ENCODE results near the gene SLC27A1. TPM values are rescaled to one million over a fixed set of nuclear protein-coding genes. Genes with fewer than 3 reads are reported as not detected.
"Not testable (repeated sequence)": the region's sequence is repeated elsewhere in the genome, so short reads cannot be mapped to it uniquely, and the experiment has no call there.

Gene SLC27A1
- total and polyA plus RNA-seq, 7 experiments from 2014 or later: 3.1 to 15.1 (median 10.5) TPM

- H3K9me3 ChIP-seq (ENCODE audit: control insufficient read depth in 2 of 3, low read length in 3 of 3): no peaks in the 10 kb centered on the region
- Mint-ChIP-seq H3K4me1 (peaks cover 18 to 31% (median 24%) of the 10 kb centered on the region in 7 donors), H3K27ac (no peak overlapping the region), H3K4me3 (no peak overlapping the region), H3K9me3 (no peaks in the 10 kb centered on the region), H3K27me3 (no peaks in the 10 kb centered on the region), H3K36me3 (peaks cover 0 to 16% (median 5%) of the 10 kb centered on the region in 5 donors)
- no peak overlapping the region for H3K27ac ChIP-seq (ENCODE audit: low read depth, low read length)
- CTCF ChIA-PET: interaction anchor here (0.5 to 0.8 kb wide), 3 partner anchors 12 to 692 kb away, joined by 3 to 4 read pairs (median 4); no protein-coding TSS in a partner anchor
- no peaks in the 10 kb centered on the region for H3K27me3 ChIP-seq (ENCODE audit: control insufficient read depth in 2 of 2, insufficient read depth in 2 of 2, low read length in 2 of 2)
- ATAC-seq (no peak), DNase-seq (no peak)
- POLR2A ChIA-PET: interaction anchor here (0.8 kb wide), 1 partner anchor 219 kb away, joined by 3 read pairs; no protein-coding TSS in a partner anchor
- H3K4me1 ChIP-seq (ENCODE audit: control insufficient read depth in 2 of 2, insufficient read depth in 2 of 2, low read length in 2 of 2): peaks cover 0 to 13% of the 10 kb centered on the region in 2 donors
- H3K36me3 ChIP-seq (ENCODE audit: control insufficient read depth in 2 of 3, insufficient read depth in 3 of 3, low read length in 3 of 3): peaks cover 0 to 17% (median 0%) of the 10 kb centered on the region in 3 experiments
- H3K4me3 ChIP-seq (ENCODE audit: low read length): no peak overlapping the region
- intact Hi-C loops (cut with micrococcal nuclease): no loop called here
Observed at GRCh38 chr19:17506745-17507144, 36.4 kb downstream of the SLC27A1 start.

- H3K27ac ChIP-seq (ENCODE audit: low read depth, low read length); intact Hi-C loops (cut with micrococcal nuclease); DNase-seq; H3K4me3 ChIP-seq (ENCODE audit: low read length); H3K9me3 ChIP-seq (ENCODE audit: control insufficient read depth in 2 of 3, low read length in 3 of 3); ATAC-seq; H3K4me3 Mint-ChIP-seq; H3K27me3 Mint-ChIP-seq; H3K9me3 Mint-ChIP-seq; CTCF ChIA-PET; H3K27me3 ChIP-seq (ENCODE audit: control insufficient read depth in 2 of 2, insufficient read depth in 2 of 2, low read length in 2 of 2): not testable (repeated sequence)
- peaks cover 0 to 20% of the 10 kb centered on the region in 2 donors for H3K4me1 ChIP-seq (ENCODE audit: control insufficient read depth in 2 of 2, insufficient read depth in 2 of 2, low read length in 2 of 2)
- POLR2A ChIA-PET: interaction anchor here (0.7 to 0.9 kb wide), 2 partner anchors 12 to 34 kb away, joined by 3 read pairs; no protein-coding TSS in a partner anchor
- H3K27ac Mint-ChIP-seq: peak overlapping the region in 2 of 9 donors; percentile 5 to 36
- peaks cover 25 to 39% (median 35%) of the 10 kb centered on the region in 7 donors for H3K4me1 Mint-ChIP-seq
- H3K36me3 Mint-ChIP-seq: peaks cover 0 to 20% (median 0%) of the 10 kb centered on the region in 5 donors
- peaks cover 0 to 17% (median 0%) of the 10 kb centered on the region in 3 experiments for H3K36me3 ChIP-seq (ENCODE audit: control insufficient read depth in 2 of 3, insufficient read depth in 3 of 3, low read length in 3 of 3)
Observed at GRCh38 chr19:17508558-17508933, 38.2 kb downstream of the SLC27A1 start.

DNA sequence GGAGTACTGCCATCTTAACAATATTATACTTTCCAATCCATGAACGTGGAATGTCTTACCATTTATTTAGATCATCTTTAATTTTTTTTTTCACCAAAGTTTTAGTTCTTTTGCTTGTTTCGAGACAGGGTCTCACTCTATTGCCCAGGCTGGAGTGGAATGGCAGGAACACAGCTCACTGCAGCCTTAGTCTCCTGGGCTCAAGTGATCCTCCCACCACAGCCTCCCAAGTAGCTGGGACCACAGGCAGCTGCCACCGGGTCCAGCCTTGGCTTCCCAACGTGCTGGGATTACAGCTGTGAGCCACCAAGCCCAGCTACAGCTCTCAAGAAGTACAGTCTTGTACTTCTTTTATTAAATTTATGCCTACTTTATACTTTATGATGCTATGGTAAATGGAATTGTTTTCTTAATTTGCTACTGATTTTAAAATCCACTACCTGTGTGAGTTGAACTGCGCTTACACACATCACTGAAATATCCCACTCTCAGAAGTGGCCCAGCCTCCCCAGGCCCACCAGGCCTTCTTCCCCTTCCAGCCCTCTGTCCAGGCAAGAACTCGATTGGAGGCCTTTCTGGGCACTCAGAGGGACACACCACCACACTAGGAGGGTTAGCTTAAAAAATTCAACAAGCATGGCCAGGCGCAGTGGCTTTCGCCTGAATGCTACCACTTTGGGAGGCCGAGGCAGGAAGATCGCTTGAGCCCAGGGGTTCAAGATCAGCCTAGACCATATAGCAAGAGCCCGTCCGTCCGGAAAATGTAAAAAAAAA, 40.1 kb downstream of the SLC27A1 start:
- peaks cover 26 to 46% (median 41%) of the 10 kb centered on the region in 7 donors for H3K4me1 Mint-ChIP-seq
- H3K4me1 ChIP-seq (ENCODE audit: control insufficient read depth in 2 of 2, insufficient read depth in 2 of 2, low read length in 2 of 2): peaks cover 0 to 20% of the 10 kb centered on the region in 2 donors
- peak overlapping the region; percentile 86 to 100 (median 94) for H3K27ac Mint-ChIP-seq
- no peaks in the 10 kb centered on the region for H3K27me3 ChIP-seq (ENCODE audit: control insufficient read depth in 2 of 2, insufficient read depth in 2 of 2, low read length in 2 of 2)
- H3K4me3 ChIP-seq (ENCODE audit: low read length): peak overlapping the region; percentile 75
- ChIA-PET CTCF (interaction anchor here (0.6 to 2.3 kb wide), 2 partner anchors 14 to 344 kb away, joined by 4 to 13 read pairs; no protein-coding TSS in a partner anchor), POLR2A (interaction anchor here (0.7 to 3.4 kb wide), 12 partner anchors 13 to 1662 kb away, joined by 3 to 29 read pairs (median 5); partner anchors contain the start of gene MVB12A)
- peak overlapping the region; percentile 89 to 100 (median 99) for H3K4me3 Mint-ChIP-seq
- H3K36me3 Mint-ChIP-seq: peaks cover 0 to 24% (median 0%) of the 10 kb centered on the region in 5 donors
- H3K9me3 Mint-ChIP-seq: peaks cover 0 to 3% (median 0%) of the 10 kb centered on the region in 11 donors
- DNase-seq: no peak
- H3K9me3 ChIP-seq (ENCODE audit: control insufficient read depth in 2 of 3, low read length in 3 of 3): no peaks in the 10 kb centered on the region
- intact Hi-C loops (cut with micrococcal nuclease): loop anchor here (2.0 to 5.0 kb wide), 7 partner anchors 22 to 422 kb away; partner anchors contain the start of genes CCDC124 (in 2 of the 2), BST2 (in 1 of the 2), DDA1 (in 1 of the 2) and JAK3 (in 1 of the 2)
- peak overlapping the region; percentile 98 for H3K27ac ChIP-seq (ENCODE audit: low read depth, low read length)
- peaks cover 0 to 13% (median 0%) of the 10 kb centered on the region in 3 experiments for H3K36me3 ChIP-seq (ENCODE audit: control insufficient read depth in 2 of 3, insufficient read depth in 3 of 3, low read length in 3 of 3)
- no peak for ATAC-seq
- no peaks in the 10 kb centered on the region for H3K27me3 Mint-ChIP-seq

- intact Hi-C loops (cut with micrococcal nuclease): loop anchor here (1.0 to 5.0 kb wide), 18 partner anchors 11 to 421 kb away; partner anchors contain the start of genes CCDC124 (in 2 of the 2), COLGALT1 (in 2 of the 2), GTPBP3 (in 2 of the 2) and BST2 (in 1 of the 2)
- Histone ChIP-seq H3K4me3 (ENCODE audit: low read length) (peak overlapping the region; percentile 75), H3K36me3 (ENCODE audit: control insufficient read depth in 2 of 3, insufficient read depth in 3 of 3, low read length in 3 of 3) (peaks cover 0 to 17% (median 0%) of the 10 kb centered on the region in 3 experiments), H3K27me3 (ENCODE audit: control insufficient read depth in 2 of 2, insufficient read depth in 2 of 2, low read length in 2 of 2) (no peaks in the 10 kb centered on the region), H3K27ac (ENCODE audit: low read depth, low read length) (peak overlapping the region; percentile 98), H3K4me1 (ENCODE audit: control insufficient read depth in 2 of 2, insufficient read depth in 2 of 2, low read length in 2 of 2) (peaks cover 0 to 20% of the 10 kb centered on the region in 2 donors), H3K9me3 (ENCODE audit: control insufficient read depth in 2 of 3, low read length in 3 of 3) (no peaks in the 10 kb centered on the region)
- ChIA-PET CTCF (interaction anchor here (0.6 to 2.3 kb wide), 3 partner anchors 11 to 18 kb away, joined by 3 to 13 read pairs (median 3); no protein-coding TSS in a partner anchor), POLR2A (interaction anchor here (0.5 to 3.4 kb wide), 16 partner anchors 11 to 769 kb away, joined by 3 to 29 read pairs (median 4); partner anchors contain the start of genes BABAM1, JUND, MVB12A and RPL18A)
- Mint-ChIP-seq H3K4me3 (peak overlapping the region; percentile 89 to 100 (median 99)), H3K4me1 (peaks cover 26 to 46% (median 41%) of the 10 kb centered on the region in 7 donors), H3K27ac (peak overlapping the region; percentile 86 to 96 (median 92)), H3K36me3 (peaks cover 0 to 36% (median under 1%) of the 10 kb centered on the region in 5 donors), H3K27me3 (no peaks in the 10 kb centered on the region), H3K9me3 (peaks cover 0 to 3% (median 0%) of the 10 kb centered on the region in 11 donors)
- ATAC-seq (peak; percentile 89), DNase-seq (peak; percentile 75 to 93 (median 90))
Observed at GRCh38 chr19:17511724-17512573, 41.6 kb downstream of the SLC27A1 start.

- peaks cover 26 to 46% (median 40%) of the 10 kb centered on the region in 7 donors for H3K4me1 Mint-ChIP-seq
- H3K36me3 ChIP-seq (ENCODE audit: control insufficient read depth in 2 of 3, insufficient read depth in 3 of 3, low read length in 3 of 3): peaks cover 3 to 23% (median 4%) of the 10 kb centered on the region in 3 experiments
- H3K4me3 Mint-ChIP-seq: peak overlapping the region; percentile 89 to 100 (median 96)
- peaks cover 0 to 5% (median 1%) of the 10 kb centered on the region in 11 donors for H3K9me3 Mint-ChIP-seq
- no peak for DNase-seq
- H3K27ac ChIP-seq (ENCODE audit: low read depth, low read length): peak overlapping the region; percentile 98
- peak overlapping the region; percentile 86 to 94 (median 90) for H3K27ac Mint-ChIP-seq
- peaks cover 0 to 5% (median 2%) of the 10 kb centered on the region in 3 experiments for H3K9me3 ChIP-seq (ENCODE audit: control insufficient read depth in 2 of 3, low read length in 3 of 3)
- no peak for ATAC-seq
- no peaks in the 10 kb centered on the region for H3K27me3 ChIP-seq (ENCODE audit: control insufficient read depth in 2 of 2, insufficient read depth in 2 of 2, low read length in 2 of 2)
- POLR2A ChIA-PET: interaction anchor here (1.0 to 3.4 kb wide), 5 partner anchors 10 to 1007 kb away, joined by 3 to 29 read pairs (median 5); partner anchors contain the start of gene SLC27A1
- intact Hi-C loops (cut with micrococcal nuclease): loop anchor here (1.0 to 5.0 kb wide), 9 partner anchors 11 to 420 kb away; partner anchors contain the start of genes BST2 (in 1 of the 2), CCDC124 (in 1 of the 2), DDA1 (in 1 of the 2) and GTPBP3 (in 1 of the 2)
- H3K4me1 ChIP-seq (ENCODE audit: control insufficient read depth in 2 of 2, insufficient read depth in 2 of 2, low read length in 2 of 2): peaks cover 0 to 20% of the 10 kb centered on the region in 2 donors
- peak overlapping the region; percentile 75 for H3K4me3 ChIP-seq (ENCODE audit: low read length)
- peaks cover 0 to 42% (median 6%) of the 10 kb centered on the region in 5 donors for H3K36me3 Mint-ChIP-seq
- CTCF ChIA-PET: interaction anchor here (2.3 kb wide), 1 partner anchor 16 kb away, joined by 13 read pairs; no protein-coding TSS in a partner anchor
- H3K27me3 Mint-ChIP-seq: no peaks in the 10 kb centered on the region
Observed at GRCh38 chr19:17512574-17512939, 42.2 kb downstream of the SLC27A1 start.

Measured in naive thymus-derived CD4-positive, alpha-beta T cell (primary cell).